ENCODE measurements around the gene STKLD1. TPM values are rescaled to one million over a fixed set of nuclear protein-coding genes. Genes with fewer than 3 reads are reported as not detected.
A peak's percentile ranks its signal among the peaks of the same experiment; 100 is the strongest.

STKLD1 gene
- total RNA-seq, 6 experiments from 2014 or later = 0.46 to 1.4 (median 0.68) TPM

GRCh38 chr9:133349965-133350616, 26.1 kb upstream of the STKLD1 start:
- Mint-ChIP-seq H3K27me3 (ENCODE audit: insufficient read depth) (peaks cover 14% of the 10 kb centered on the region), H3K36me3 (ENCODE audit: low read depth) (peaks cover 40% of the 10 kb centered on the region), H3K4me1 (ENCODE audit: low read depth) (peaks cover 34% of the 10 kb centered on the region), H3K9me3 (peaks cover 8% of the 10 kb centered on the region; the same call in 1 of the 2 replicates), H3K4me3 (peak overlapping the region; percentile 99), H3K27ac (peak overlapping the region; percentile 98)
- no peak for TF ChIP-seq CTCF (IDR thresholded peaks at IDR 0.05)
- DNase-seq = no peak

- DNase-seq = no peak
- TF ChIP-seq CTCF (IDR thresholded peaks at IDR 0.05) = no peak
- Mint-ChIP-seq H3K27me3 (ENCODE audit: insufficient read depth) (peaks cover 17% of the 10 kb centered on the region), H3K4me1 (ENCODE audit: low read depth) (peaks cover 33% of the 10 kb centered on the region), H3K27ac (peak overlapping the region; percentile 70), H3K4me3 (no peak overlapping the region), H3K9me3 (peaks cover 8% of the 10 kb centered on the region; the same call in 1 of the 2 replicates), H3K36me3 (ENCODE audit: low read depth) (peaks cover 40% of the 10 kb centered on the region)
Observed at GRCh38 chr9:133351526-133351907, 24.6 kb upstream of the STKLD1 start.

- no peak overlapping the region for H3K4me3 Mint-ChIP-seq
- TF ChIP-seq CTCF (IDR thresholded peaks at IDR 0.05) = peak; percentile 79
- peak overlapping the region; percentile 70 for H3K27ac Mint-ChIP-seq
- H3K27me3 Mint-ChIP-seq (ENCODE audit: insufficient read depth) = peaks cover 17% of the 10 kb centered on the region
- H3K9me3 Mint-ChIP-seq = peaks cover 8% of the 10 kb centered on the region; the same call in 1 of the 2 replicates
- DNase-seq = peak; percentile 63
- peaks cover 40% of the 10 kb centered on the region for H3K36me3 Mint-ChIP-seq (ENCODE audit: low read depth)
- H3K4me1 Mint-ChIP-seq (ENCODE audit: low read depth) = peaks cover 29% of the 10 kb centered on the region
Observed at GRCh38 chr9:133351908-133352634, 24.1 kb upstream of the STKLD1 start.

- H3K27ac Mint-ChIP-seq = peak overlapping the region; percentile 75
- H3K4me3 Mint-ChIP-seq = no peak overlapping the region; the same call in 1 of the 2 replicates
- H3K36me3 Mint-ChIP-seq (ENCODE audit: low read depth) = peaks cover 40% of the 10 kb centered on the region
- peaks cover 8% of the 10 kb centered on the region; the same call in 1 of the 2 replicates for H3K9me3 Mint-ChIP-seq
- peaks cover 17% of the 10 kb centered on the region for H3K27me3 Mint-ChIP-seq (ENCODE audit: insufficient read depth)
- DNase-seq = no peak
- TF ChIP-seq CTCF (IDR thresholded peaks at IDR 0.05) = no peak
- peaks cover 34% of the 10 kb centered on the region for H3K4me1 Mint-ChIP-seq (ENCODE audit: low read depth)
Observed at GRCh38 chr9:133352635-133353340, 23.4 kb upstream of the STKLD1 start.

GRCh38 chr9:133353548-133353947, 22.6 kb upstream of the STKLD1 start:
- Mint-ChIP-seq H3K27me3 (ENCODE audit: insufficient read depth) (peaks cover 11% of the 10 kb centered on the region), H3K36me3 (ENCODE audit: low read depth) (peaks cover 34% of the 10 kb centered on the region), H3K4me3 (no peak overlapping the region), H3K4me1 (ENCODE audit: low read depth) (peaks cover 41% of the 10 kb centered on the region), H3K27ac (peak overlapping the region; percentile 75), H3K9me3 (peaks cover 4% of the 10 kb centered on the region; the same call in 1 of the 2 replicates)
- TF ChIP-seq CTCF (IDR thresholded peaks at IDR 0.05) = no peak
- no peak for DNase-seq

Data from HFFc6 (cell line).